Panc1 (cell line): ENCODE data around the gene UROC1.

Experiments
- CTCF ChIP-seq: fragments of 450-650 bp; IDR thresholded peaks from 2 replicates; pipeline ENCODE4 v1.5.1; 2017; ENCODE audit warnings: mild to moderate bottlenecking
- POLR2AphosphoS5 ChIP-seq: IDR thresholded peaks from 2 replicates; pipeline ENCODE4 v1.6.1; 2012; ENCODE audit warnings: mild to moderate bottlenecking, low read depth, low read length, moderate library complexity
- REST ChIP-seq, 2 experiments: IDR thresholded peaks; 2 replicates each; pipeline ENCODE4 v1.6.1; 2011 to 2012; ENCODE audit warnings: low read depth in 2 of 2, control low read depth in 1 of 2, low read length in 1 of 2, mild to moderate bottlenecking in 1 of 2, moderate library complexity in 1 of 2; ENCODE audit not compliant: insufficient read depth in 1 of 2
- SIN3A ChIP-seq: IDR thresholded peaks from 2 replicates; pipeline ENCODE4 v1.6.1; 2012; ENCODE audit warnings: low read depth, mild to moderate bottlenecking, low read length, moderate library complexity, borderline replicate concordance; ENCODE audit not compliant: insufficient read depth
- TCF7L2 ChIP-seq: IDR thresholded peaks from 2 replicates; pipeline ENCODE4 v1.6.1; 2011; ENCODE audit warnings: mild to moderate bottlenecking, low read depth, low read length, inconsistent platforms

GRCh38 chr3:126556637-126557414, 39.3 kb upstream of the UROC1 start:
- no peak for TF ChIP-seq CTCF
- no peak for TF ChIP-seq SIN3A
- TF ChIP-seq TCF7L2: no peak
- no peak for TF ChIP-seq REST (IDR thresholded peaks at IDR 0.05; ENCODE audit: insufficient read depth in 1 of 2, low read depth in 2 of 2, low read length in 1 of 2)
- no peak for TF ChIP-seq POLR2AphosphoS5
